ENCODE data around the gene ATR.
"Not testable (repeated sequence)": the region's sequence is repeated elsewhere in the genome, so short reads cannot be mapped to it uniquely, and the experiment has no call there.

The ATR gene

GRCh38 chr3:142438096-142438495 lies 140.4 kb downstream of the ATR start:
- H3K4me1 ChIP-seq (ENCODE audit: control insufficient read depth, insufficient read depth, low read length); H3K9ac ChIP-seq (ENCODE audit: low read length); H3K36me3 ChIP-seq (ENCODE audit: control insufficient read depth, insufficient read depth, low read length); H3K9me3 ChIP-seq (ENCODE audit: control insufficient read depth, low read length); H3K27me3 ChIP-seq (ENCODE audit: control insufficient read depth, insufficient read depth, low read length); H3K4me3 ChIP-seq (ENCODE audit: low read length): not testable (repeated sequence)

- H3K9ac ChIP-seq (ENCODE audit: low read length), result no peak overlapping the region
- no peaks in the 10 kb centered on the region for H3K36me3 ChIP-seq (ENCODE audit: control insufficient read depth, insufficient read depth, low read length)
- H3K27me3 ChIP-seq (ENCODE audit: control insufficient read depth, insufficient read depth, low read length), result no peaks in the 10 kb centered on the region
- no peaks in the 10 kb centered on the region for H3K9me3 ChIP-seq (ENCODE audit: control insufficient read depth, low read length)
- H3K4me3 ChIP-seq (ENCODE audit: low read length), result no peak overlapping the region
- H3K4me1 ChIP-seq (ENCODE audit: control insufficient read depth, insufficient read depth, low read length), result peaks cover 4% of the 10 kb centered on the region
Observed at GRCh38 chr3:142436951-142437585, 141.5 kb downstream of the ATR start.

- Histone ChIP-seq H3K27me3 (ENCODE audit: control insufficient read depth, insufficient read depth, low read length) (no peaks in the 10 kb centered on the region), H3K9me3 (ENCODE audit: control insufficient read depth, low read length) (no peaks in the 10 kb centered on the region), H3K9ac (ENCODE audit: low read length) (no peak overlapping the region), H3K36me3 (ENCODE audit: control insufficient read depth, insufficient read depth, low read length) (no peaks in the 10 kb centered on the region), H3K4me3 (ENCODE audit: low read length) (no peak overlapping the region), H3K4me1 (ENCODE audit: control insufficient read depth, insufficient read depth, low read length) (no peaks in the 10 kb centered on the region)
Observed at GRCh38 chr3:142434503-142434902, 144.0 kb downstream of the ATR start.

GRCh38 chr3:142433110-142433509 lies 145.4 kb downstream of the ATR start:
- no peaks in the 10 kb centered on the region for H3K27me3 ChIP-seq (ENCODE audit: control insufficient read depth, insufficient read depth, low read length)
- no peaks in the 10 kb centered on the region for H3K4me1 ChIP-seq (ENCODE audit: control insufficient read depth, insufficient read depth, low read length)
- H3K4me3 ChIP-seq (ENCODE audit: low read length), result no peak overlapping the region
- no peak overlapping the region for H3K9ac ChIP-seq (ENCODE audit: low read length)
- no peaks in the 10 kb centered on the region for H3K36me3 ChIP-seq (ENCODE audit: control insufficient read depth, insufficient read depth, low read length)
- no peaks in the 10 kb centered on the region for H3K9me3 ChIP-seq (ENCODE audit: control insufficient read depth, low read length)

GRCh38 chr3:142429582-142429981 lies 149.0 kb downstream of the ATR start:
- Histone ChIP-seq H3K4me3 (ENCODE audit: low read length) (no peak overlapping the region), H3K4me1 (ENCODE audit: control insufficient read depth, insufficient read depth, low read length) (no peaks in the 10 kb centered on the region), H3K9me3 (ENCODE audit: control insufficient read depth, low read length) (no peaks in the 10 kb centered on the region), H3K9ac (ENCODE audit: low read length) (no peak overlapping the region), H3K36me3 (ENCODE audit: control insufficient read depth, insufficient read depth, low read length) (no peaks in the 10 kb centered on the region), H3K27me3 (ENCODE audit: control insufficient read depth, insufficient read depth, low read length) (no peaks in the 10 kb centered on the region)

GRCh38 chr3:142424754-142425153 lies 153.8 kb downstream of the ATR start:
- Histone ChIP-seq H3K27me3 (ENCODE audit: control insufficient read depth, insufficient read depth, low read length) (no peaks in the 10 kb centered on the region), H3K36me3 (ENCODE audit: control insufficient read depth, insufficient read depth, low read length) (no peaks in the 10 kb centered on the region), H3K9ac (ENCODE audit: low read length) (no peak overlapping the region), H3K4me1 (ENCODE audit: control insufficient read depth, insufficient read depth, low read length) (no peaks in the 10 kb centered on the region), H3K4me3 (ENCODE audit: low read length) (no peak overlapping the region), H3K9me3 (ENCODE audit: control insufficient read depth, low read length) (no peaks in the 10 kb centered on the region)

- Histone ChIP-seq H3K4me3 (ENCODE audit: low read length) (no peak overlapping the region), H3K36me3 (ENCODE audit: control insufficient read depth, insufficient read depth, low read length) (no peaks in the 10 kb centered on the region)
Observed at GRCh38 chr3:142418926-142419592, 159.5 kb downstream of the ATR start.

GRCh38 chr3:142417302-142417701 lies 161.2 kb downstream of the ATR start:
- Histone ChIP-seq H3K4me3 (ENCODE audit: low read length) (no peak overlapping the region), H3K27me3 (ENCODE audit: control insufficient read depth, insufficient read depth, low read length) (no peaks in the 10 kb centered on the region), H3K9me3 (ENCODE audit: control insufficient read depth, low read length) (no peaks in the 10 kb centered on the region), H3K36me3 (ENCODE audit: control insufficient read depth, insufficient read depth, low read length) (peaks cover 5% of the 10 kb centered on the region), H3K9ac (ENCODE audit: low read length) (no peak overlapping the region), H3K4me1 (ENCODE audit: control insufficient read depth, insufficient read depth, low read length) (no peaks in the 10 kb centered on the region)

More at GRCh38 chr3:142418926-142419592, 159.5 kb downstream of the ATR start:
- Histone ChIP-seq H3K9ac (ENCODE audit: low read length) (no peak overlapping the region), H3K4me1 (ENCODE audit: control insufficient read depth, insufficient read depth, low read length) (no peaks in the 10 kb centered on the region), H3K27me3 (ENCODE audit: control insufficient read depth, insufficient read depth, low read length) (no peaks in the 10 kb centered on the region), H3K9me3 (ENCODE audit: control insufficient read depth, low read length) (no peaks in the 10 kb centered on the region)

GRCh38 chr3:142400537-142400936 lies 178.0 kb downstream of the ATR start:
- not testable (repeated sequence) for H3K9me3 ChIP-seq (ENCODE audit: control insufficient read depth, low read length); H3K36me3 ChIP-seq (ENCODE audit: control insufficient read depth, insufficient read depth, low read length); H3K27me3 ChIP-seq (ENCODE audit: control insufficient read depth, insufficient read depth, low read length); H3K9ac ChIP-seq (ENCODE audit: low read length); H3K4me3 ChIP-seq (ENCODE audit: low read length); H3K4me1 ChIP-seq (ENCODE audit: control insufficient read depth, insufficient read depth, low read length)

All from mucosa of stomach (tissue), 1 donor.